22Rv1 (cell line): ENCODE measurements around the gene OLFM1.

ENCODE experiments used
- CTCF ChIP-seq: fragments of 450-650 bp; IDR thresholded peaks from 2 replicates; pipeline ENCODE4 v1.5.1; 2017; ENCODE audit warnings: mild to moderate bottlenecking
- ZFX ChIP-seq: fragments of 450-650 bp; IDR thresholded peaks from 2 replicates; pipeline ENCODE4 v1.6.1; 2017; ENCODE audit warnings: antibody characterized with exemption, borderline replicate concordance

DNA sequence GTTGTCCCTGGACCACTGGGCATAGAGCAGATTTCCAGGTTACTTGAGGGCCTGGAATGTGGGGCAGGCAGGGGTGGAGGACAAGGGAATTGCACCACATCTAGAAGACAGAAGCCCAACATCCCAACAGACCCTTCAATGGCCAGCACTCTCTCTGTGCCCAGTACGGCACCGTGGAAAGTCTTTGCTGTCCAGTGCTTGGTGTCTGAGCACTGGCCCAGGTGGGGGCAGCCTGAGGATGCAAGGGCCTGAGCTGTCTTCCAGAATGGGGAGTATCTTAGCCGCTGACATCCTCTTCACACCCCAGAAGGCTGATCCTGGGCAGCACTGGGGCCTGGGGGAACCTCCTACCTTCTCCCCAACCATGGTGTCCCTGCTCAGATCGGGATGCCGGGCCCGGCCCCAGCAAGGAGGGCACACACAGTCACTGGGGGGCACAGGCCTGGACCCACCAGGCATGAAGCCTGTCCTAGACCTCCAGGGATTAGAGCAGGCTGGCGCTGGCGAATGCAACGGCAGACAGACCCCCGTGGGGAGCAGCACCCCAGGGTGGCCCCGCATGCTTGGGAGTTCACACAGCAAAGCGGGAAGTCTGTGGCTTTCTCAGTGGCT, 40.6 kb upstream of the OLFM1 start:
- TF ChIP-seq CTCF: no peak
- no peak for TF ChIP-seq ZFX
